Uterus (tissue), 2 donors: ENCODE data around the gene ICE1.

Experiments used
- POLR2A ChIP-seq, 2 donors: fragments of 450-650 bp; IDR thresholded peaks; one replicate each; pipeline ENCODE4 v1.6.1; 2016; ENCODE audit warnings: antibody characterized with exemption in 2 of 2, mild to moderate bottlenecking in 1 of 2, moderate library complexity in 1 of 2
- TF ChIP-seq, protein P1 (sequence below), 4 experiments: fragments of 200-600 bp in 2 of 4; fragments of 450-650 bp in 2 of 4; sonication (generic) in 2 of 4; IDR thresholded peaks; one replicate each; pipeline ENCODE4 v1.5.1; 2016 to 2019; ENCODE audit warnings: antibody characterized with exemption in 4 of 4, mild to moderate bottlenecking in 2 of 4, moderate library complexity in 1 of 4

- TF ChIP-seq, protein P1, sequence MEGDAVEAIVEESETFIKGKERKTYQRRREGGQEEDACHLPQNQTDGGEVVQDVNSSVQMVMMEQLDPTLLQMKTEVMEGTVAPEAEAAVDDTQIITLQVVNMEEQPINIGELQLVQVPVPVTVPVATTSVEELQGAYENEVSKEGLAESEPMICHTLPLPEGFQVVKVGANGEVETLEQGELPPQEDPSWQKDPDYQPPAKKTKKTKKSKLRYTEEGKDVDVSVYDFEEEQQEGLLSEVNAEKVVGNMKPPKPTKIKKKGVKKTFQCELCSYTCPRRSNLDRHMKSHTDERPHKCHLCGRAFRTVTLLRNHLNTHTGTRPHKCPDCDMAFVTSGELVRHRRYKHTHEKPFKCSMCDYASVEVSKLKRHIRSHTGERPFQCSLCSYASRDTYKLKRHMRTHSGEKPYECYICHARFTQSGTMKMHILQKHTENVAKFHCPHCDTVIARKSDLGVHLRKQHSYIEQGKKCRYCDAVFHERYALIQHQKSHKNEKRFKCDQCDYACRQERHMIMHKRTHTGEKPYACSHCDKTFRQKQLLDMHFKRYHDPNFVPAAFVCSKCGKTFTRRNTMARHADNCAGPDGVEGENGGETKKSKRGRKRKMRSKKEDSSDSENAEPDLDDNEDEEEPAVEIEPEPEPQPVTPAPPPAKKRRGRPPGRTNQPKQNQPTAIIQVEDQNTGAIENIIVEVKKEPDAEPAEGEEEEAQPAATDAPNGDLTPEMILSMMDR (IDR thresholded peaks at IDR 0.05), result no peak
- no peak for TF ChIP-seq POLR2A (IDR thresholded peaks at IDR 0.05)
Observed at GRCh38 chr5:5467737-5468136, 45.3 kb downstream of the ICE1 start.
